Measurements from ENCODE around the gene TERT. TPM values are rescaled to one million over a fixed set of nuclear protein-coding genes. Genes with fewer than 3 reads are reported as not detected.
A peak's percentile ranks its signal among the peaks of the same experiment; 100 is the strongest.

TERT gene
- total RNA-seq, 4 donors from 2014 or later: not detected

DNA sequence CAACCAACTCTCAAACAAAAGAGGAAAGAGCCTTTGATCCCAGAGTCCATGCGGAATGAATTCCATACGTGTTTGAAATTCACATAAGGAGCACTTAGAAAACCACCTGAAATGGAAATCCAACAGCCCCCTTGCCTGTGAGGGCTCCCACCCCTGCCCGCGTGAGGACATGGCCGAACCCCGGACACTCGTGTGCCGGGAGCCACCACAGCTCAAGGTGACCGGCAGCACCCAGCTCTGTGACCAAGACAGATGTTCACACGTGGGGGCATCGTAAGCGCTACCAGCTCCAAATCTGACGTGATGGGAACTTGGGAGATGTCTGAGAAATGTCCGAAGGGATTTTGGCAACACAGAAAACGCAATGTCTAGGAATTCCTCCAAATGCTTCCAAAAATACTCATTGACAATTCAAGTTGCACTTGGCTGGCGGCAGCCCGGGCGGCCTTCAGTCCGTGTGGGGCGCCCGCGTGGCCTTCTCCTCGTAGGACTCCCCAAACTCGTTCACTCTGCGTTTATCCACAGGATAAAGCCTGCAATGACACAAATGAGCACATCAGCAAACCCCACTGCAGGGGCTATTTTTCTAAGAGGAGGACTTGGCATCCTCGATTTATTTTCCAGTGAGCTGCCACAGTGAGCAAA, 23.2 kb upstream of the TERT start:
- Histone ChIP-seq H3K27me3 (no peaks in the 10 kb centered on the region), H3K4me3 (no peak overlapping the region), H3K4me1 (peaks cover 3 to 30% (median 22%) of the 10 kb centered on the region in 4 donors), H3K27ac (peak overlapping the region in 2 of 4 donors; percentile 83 to 86), H3K36me3 (peaks cover 0 to 43% (median 21%) of the 10 kb centered on the region in 4 donors), H3K9me3 (no peaks in the 10 kb centered on the region)
- in situ Hi-C loops (cut with MboI; ENCODE audit: low pct_ligation_motif_present in 1 of 4, low pct_unique_long_range_greater_than_20kb in 1 of 4, low sequenced_read_pairs in 3 of 4): no loop called here
- intact Hi-C loops (cut with DNase I; ENCODE audit: low total_unique reads): no loop called here
- TF ChIP-seq POLR2AphosphoS5 (IDR thresholded peaks at IDR 0.05): no peak
- no peak for TF ChIP-seq POLR2A (IDR thresholded peaks at IDR 0.05)
- TF ChIP-seq, protein P1, sequence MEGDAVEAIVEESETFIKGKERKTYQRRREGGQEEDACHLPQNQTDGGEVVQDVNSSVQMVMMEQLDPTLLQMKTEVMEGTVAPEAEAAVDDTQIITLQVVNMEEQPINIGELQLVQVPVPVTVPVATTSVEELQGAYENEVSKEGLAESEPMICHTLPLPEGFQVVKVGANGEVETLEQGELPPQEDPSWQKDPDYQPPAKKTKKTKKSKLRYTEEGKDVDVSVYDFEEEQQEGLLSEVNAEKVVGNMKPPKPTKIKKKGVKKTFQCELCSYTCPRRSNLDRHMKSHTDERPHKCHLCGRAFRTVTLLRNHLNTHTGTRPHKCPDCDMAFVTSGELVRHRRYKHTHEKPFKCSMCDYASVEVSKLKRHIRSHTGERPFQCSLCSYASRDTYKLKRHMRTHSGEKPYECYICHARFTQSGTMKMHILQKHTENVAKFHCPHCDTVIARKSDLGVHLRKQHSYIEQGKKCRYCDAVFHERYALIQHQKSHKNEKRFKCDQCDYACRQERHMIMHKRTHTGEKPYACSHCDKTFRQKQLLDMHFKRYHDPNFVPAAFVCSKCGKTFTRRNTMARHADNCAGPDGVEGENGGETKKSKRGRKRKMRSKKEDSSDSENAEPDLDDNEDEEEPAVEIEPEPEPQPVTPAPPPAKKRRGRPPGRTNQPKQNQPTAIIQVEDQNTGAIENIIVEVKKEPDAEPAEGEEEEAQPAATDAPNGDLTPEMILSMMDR (IDR thresholded peaks at IDR 0.05): no peak
- TF ChIP-seq EP300 (IDR thresholded peaks at IDR 0.05; ENCODE audit: low read depth): no peak
- 80 to 95% methylated on average over 1 to 26 of the region's 26 CpGs for WGBS, 2 donors (ENCODE audit: low coverage in 1 of 2)
- no peak for DNase-seq

DNA sequence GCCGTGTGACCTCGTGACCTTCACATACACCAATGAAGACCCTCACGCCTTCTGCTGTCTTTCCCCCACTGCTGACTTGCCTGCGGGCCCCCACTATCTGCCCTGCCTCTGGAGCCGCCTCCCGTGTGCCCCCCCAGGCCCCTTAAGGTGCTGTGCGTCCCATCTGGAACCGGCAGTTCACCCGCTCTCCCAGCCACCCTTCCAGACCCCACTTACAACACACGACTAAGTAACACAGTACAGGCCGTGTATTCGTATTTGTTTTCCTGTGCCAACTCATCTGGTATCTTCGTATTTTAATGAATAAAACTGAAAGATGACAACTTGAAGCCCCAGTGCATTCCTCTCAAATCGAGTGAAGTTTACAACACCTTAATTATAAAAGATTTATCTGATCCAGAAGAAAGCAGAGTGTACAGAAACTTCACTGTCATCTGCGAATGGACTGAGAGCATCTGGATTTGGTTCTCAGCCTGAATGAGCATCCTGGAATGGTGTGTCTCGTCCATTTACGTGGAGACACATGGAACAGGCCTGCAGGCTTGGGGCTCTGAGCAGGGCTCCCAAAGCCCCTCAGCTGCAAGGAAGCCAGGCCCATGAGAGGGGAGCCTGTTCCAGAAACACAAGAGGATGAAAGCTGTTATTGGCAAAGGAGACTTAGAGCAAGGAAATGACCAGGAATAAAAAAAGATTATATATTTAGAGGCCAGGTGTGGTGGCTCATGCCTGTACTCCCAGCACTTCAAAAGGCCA, 21.9 kb upstream of the TERT start:
- TF ChIP-seq POLR2AphosphoS5 (IDR thresholded peaks at IDR 0.05): no peak
- TF ChIP-seq POLR2A (IDR thresholded peaks at IDR 0.05): no peak
- no peaks in the 10 kb centered on the region for H3K27me3 ChIP-seq
- no peak overlapping the region for H3K4me3 ChIP-seq
- WGBS, 2 donors (ENCODE audit: low coverage in 1 of 2): 39 to 52% methylated on average over 12 to 17 of the region's 17 CpGs
- in situ Hi-C loops (cut with MboI; ENCODE audit: low pct_ligation_motif_present in 1 of 4, low pct_unique_long_range_greater_than_20kb in 1 of 4, low sequenced_read_pairs in 3 of 4) (no loop called here), intact Hi-C loops (cut with DNase I; ENCODE audit: low total_unique reads) (no loop called here)
- no peak for DNase-seq
- no peaks in the 10 kb centered on the region for H3K9me3 ChIP-seq
- H3K4me1 ChIP-seq: peaks cover 3 to 30% (median 22%) of the 10 kb centered on the region in 4 donors
- peaks cover 0 to 34% (median 15%) of the 10 kb centered on the region in 4 donors for H3K36me3 ChIP-seq
- peak overlapping the region; percentile 83 to 89 (median 85) for H3K27ac ChIP-seq

DNA sequence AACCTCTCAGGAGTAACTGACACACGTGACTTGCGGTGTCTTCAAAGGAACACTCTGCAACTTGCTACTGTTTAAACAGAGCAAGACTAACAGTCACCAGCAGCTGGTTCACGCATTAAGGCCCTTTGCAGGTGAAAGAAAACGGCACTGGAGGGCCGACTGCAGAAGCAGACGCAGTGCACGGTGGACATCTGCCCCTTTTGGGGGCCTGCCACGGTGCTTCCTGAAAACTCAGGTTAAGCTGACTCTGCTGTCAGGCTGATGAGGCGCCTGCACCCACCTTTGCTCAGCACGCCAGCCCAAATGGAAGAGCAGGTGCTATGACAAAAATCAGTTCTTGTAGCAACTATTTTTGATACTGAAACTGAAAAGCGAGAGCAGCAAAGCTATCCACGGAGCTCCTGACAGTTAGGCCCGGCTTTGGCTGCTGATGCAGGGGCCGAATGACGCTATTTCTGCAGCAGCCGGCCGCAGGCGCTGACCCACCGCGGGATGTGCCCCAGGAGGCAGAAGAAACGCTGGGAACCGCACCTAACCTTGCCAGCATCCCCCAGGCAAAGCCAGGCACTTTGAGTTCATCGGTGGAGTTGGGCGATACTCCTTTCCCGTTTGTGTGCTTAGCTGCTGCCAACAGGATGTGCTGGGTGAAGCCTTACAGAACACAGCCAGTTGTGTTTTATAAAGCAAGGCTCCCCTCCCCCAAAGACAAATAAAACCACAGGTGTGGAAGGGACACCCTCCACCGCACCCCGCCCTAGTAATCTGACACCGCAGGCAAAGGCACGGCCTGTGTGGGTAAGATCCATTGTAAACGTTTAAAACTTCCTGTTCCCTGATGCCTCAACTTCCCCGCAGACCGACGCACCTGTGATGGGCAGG, 21.1 kb upstream of the TERT start:
- Histone ChIP-seq H3K36me3 (peaks cover 0 to 27% (median 11%) of the 10 kb centered on the region in 4 donors), H3K27me3 (no peaks in the 10 kb centered on the region), H3K27ac (peak overlapping the region; percentile 83 to 89 (median 85)), H3K4me1 (peaks cover 3 to 30% (median 22%) of the 10 kb centered on the region in 4 donors), H3K9me3 (no peaks in the 10 kb centered on the region), H3K4me3 (peak overlapping the region in 2 of 4 donors; percentile 25 to 33)
- in situ Hi-C loops (cut with MboI; ENCODE audit: low pct_ligation_motif_present in 1 of 4, low pct_unique_long_range_greater_than_20kb in 1 of 4, low sequenced_read_pairs in 3 of 4) (no loop called here), intact Hi-C loops (cut with DNase I; ENCODE audit: low total_unique reads) (no loop called here)
- peak; percentile 88 for DNase-seq
- TF ChIP-seq POLR2AphosphoS5 (IDR thresholded peaks at IDR 0.05) (peak; percentile 66 to 89 (median 86)), POLR2A (IDR thresholded peaks at IDR 0.05) (peak; percentile 73), EP300 (IDR thresholded peaks at IDR 0.05; ENCODE audit: low read depth) (peak; percentile 71)
- TF ChIP-seq, protein P1 (IDR thresholded peaks at IDR 0.05): peak in 1 of 5 experiments; percentile 27
- WGBS, 2 donors (ENCODE audit: low coverage in 1 of 2): 11 to 16% methylated on average over 8 to 33 of the region's 33 CpGs

DNA sequence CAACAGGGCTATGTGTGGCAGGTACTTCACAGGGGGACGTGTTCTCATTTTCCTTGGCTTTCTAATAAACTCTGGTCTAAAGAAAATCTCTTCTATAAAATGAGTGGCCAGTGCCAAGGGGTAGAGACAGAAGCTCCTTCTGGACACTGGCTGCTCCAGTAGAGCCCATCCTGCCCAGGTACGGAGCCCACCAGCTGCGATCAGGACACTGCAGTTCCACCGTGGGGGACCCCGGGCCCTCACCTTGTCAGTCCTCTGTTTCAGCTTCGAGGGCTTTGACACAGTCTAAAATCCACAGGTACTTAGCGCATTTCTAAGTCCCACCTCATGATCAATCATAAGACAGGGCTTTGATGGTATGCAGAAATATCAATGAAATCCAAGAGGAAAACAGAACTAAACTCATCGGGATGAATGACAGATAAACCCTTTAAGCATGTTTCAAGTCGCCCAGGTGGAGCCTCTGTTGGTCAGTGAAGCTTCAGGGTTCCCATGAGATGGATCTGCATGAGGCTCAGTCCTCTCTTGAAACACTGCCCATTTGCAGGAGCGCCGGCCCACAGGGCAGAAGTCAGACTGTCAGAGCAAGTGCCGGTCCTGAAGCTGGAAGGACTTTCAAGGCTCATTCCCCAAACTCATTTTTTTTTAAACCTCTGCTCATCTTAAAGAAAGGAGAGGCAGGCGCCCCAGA, 20.3 kb upstream of the TERT start:
- peak overlapping the region in 1 of 4 donors; percentile 25 for H3K4me3 ChIP-seq
- no peaks in the 10 kb centered on the region for H3K9me3 ChIP-seq
- no peaks in the 10 kb centered on the region for H3K27me3 ChIP-seq
- peak overlapping the region; percentile 83 to 89 (median 85) for H3K27ac ChIP-seq
- DNase-seq: no peak
- intact Hi-C loops (cut with DNase I; ENCODE audit: low total_unique reads) (no loop called here), in situ Hi-C loops (cut with MboI; ENCODE audit: low pct_ligation_motif_present in 1 of 4, low pct_unique_long_range_greater_than_20kb in 1 of 4, low sequenced_read_pairs in 3 of 4) (no loop called here)
- WGBS, 2 donors (ENCODE audit: low coverage in 1 of 2): 40 to 50% methylated on average over 1 to 13 of the region's 13 CpGs
- no peak for TF ChIP-seq POLR2AphosphoS5 (IDR thresholded peaks at IDR 0.05)
- TF ChIP-seq, protein P1 (IDR thresholded peaks at IDR 0.05): no peak
- no peak for TF ChIP-seq EP300 (IDR thresholded peaks at IDR 0.05; ENCODE audit: low read depth)
- TF ChIP-seq POLR2A (IDR thresholded peaks at IDR 0.05): no peak
- H3K4me1 ChIP-seq: peaks cover 3 to 30% (median 22%) of the 10 kb centered on the region in 4 donors
- peaks cover 0 to 20% (median 7%) of the 10 kb centered on the region in 4 donors for H3K36me3 ChIP-seq
